22Rv1 (cell line): Measurements from ENCODE around the gene CABP7.

Experiments used
- ZFX ChIP-seq: fragments of 450-650 bp; IDR thresholded peaks from 2 replicates; pipeline ENCODE4 v1.6.1; 2017; ENCODE audit warnings: antibody characterized with exemption, borderline replicate concordance
- TF ChIP-seq, protein P1 (sequence below): fragments of 450-650 bp; IDR thresholded peaks from 2 replicates; pipeline ENCODE4 v1.5.1; 2017; ENCODE audit warnings: mild to moderate bottlenecking

DNA sequence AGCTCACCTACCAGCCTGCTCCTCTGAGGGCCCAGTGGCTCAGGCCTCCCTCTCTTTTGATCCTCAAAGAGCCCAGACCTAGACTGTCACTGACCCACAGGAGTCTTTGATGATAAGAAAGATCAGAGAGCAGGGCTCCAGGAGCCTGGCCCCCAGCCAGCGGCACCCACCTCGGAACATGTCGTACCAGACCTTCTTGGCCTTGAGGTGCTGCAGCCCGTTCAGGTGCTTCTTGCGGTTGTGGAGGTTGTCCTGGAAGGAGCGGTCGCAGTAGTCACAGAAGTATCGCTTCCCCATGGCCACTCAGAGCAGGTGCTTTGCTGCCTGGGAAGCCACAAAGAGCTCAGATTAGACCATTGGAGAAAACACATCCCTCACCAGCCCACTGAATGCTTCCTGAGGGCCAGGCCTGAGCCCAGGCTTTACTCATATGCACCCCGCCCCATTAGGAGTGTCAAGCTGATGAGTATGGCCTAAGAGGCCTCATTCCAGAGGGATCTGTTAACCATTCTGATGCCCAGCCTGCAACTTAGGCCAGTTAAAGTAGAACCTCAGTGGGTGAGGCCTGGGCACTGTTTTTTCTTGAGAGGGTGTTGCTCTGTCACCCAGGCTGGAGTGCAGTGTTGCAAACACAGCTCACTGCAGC lies 28.6 kb downstream of the CABP7 start:
- TF ChIP-seq, protein P1, sequence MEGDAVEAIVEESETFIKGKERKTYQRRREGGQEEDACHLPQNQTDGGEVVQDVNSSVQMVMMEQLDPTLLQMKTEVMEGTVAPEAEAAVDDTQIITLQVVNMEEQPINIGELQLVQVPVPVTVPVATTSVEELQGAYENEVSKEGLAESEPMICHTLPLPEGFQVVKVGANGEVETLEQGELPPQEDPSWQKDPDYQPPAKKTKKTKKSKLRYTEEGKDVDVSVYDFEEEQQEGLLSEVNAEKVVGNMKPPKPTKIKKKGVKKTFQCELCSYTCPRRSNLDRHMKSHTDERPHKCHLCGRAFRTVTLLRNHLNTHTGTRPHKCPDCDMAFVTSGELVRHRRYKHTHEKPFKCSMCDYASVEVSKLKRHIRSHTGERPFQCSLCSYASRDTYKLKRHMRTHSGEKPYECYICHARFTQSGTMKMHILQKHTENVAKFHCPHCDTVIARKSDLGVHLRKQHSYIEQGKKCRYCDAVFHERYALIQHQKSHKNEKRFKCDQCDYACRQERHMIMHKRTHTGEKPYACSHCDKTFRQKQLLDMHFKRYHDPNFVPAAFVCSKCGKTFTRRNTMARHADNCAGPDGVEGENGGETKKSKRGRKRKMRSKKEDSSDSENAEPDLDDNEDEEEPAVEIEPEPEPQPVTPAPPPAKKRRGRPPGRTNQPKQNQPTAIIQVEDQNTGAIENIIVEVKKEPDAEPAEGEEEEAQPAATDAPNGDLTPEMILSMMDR = no peak
- TF ChIP-seq ZFX = no peak
